ENCODE results near the gene SHISA9. TPM values are rescaled to one million over a fixed set of nuclear protein-coding genes. Genes with fewer than 3 reads are reported as not detected.

The SHISA9 gene
- total and polyA plus RNA-seq, 8 donors = 0.12 to 1.3 (median 0.37) TPM; not detected in 1

- H3K27me3 ChIP-seq = no peaks in the 10 kb centered on the region
- FAIRE-seq = no peak
- ATAC-seq = no peak
- no peak for DNase-seq
- intact Hi-C loops (cut with DNase I) = no loop called here
- no peak overlapping the region for H3K4me3 ChIP-seq
- WGBS, 2 donors = 45 to 48% methylated on average over 6 of the region's 6 CpGs
- H3K4me1 ChIP-seq = no peaks in the 10 kb centered on the region
- H3K27ac ChIP-seq = no peak overlapping the region
- no peaks in the 10 kb centered on the region for H3K36me3 ChIP-seq
- no peak for TF ChIP-seq CTCF (IDR thresholded peaks at IDR 0.05)
- H3K9me3 ChIP-seq = no peaks in the 10 kb centered on the region
Measured at GRCh38 chr16:13100970-13101369, 199.6 kb downstream of the SHISA9 start.

GRCh38 chr16:13101828-13102227, 200.4 kb downstream of the SHISA9 start:
- no peaks in the 10 kb centered on the region for H3K27me3 ChIP-seq
- no peak overlapping the region for H3K27ac ChIP-seq
- intact Hi-C loops (cut with DNase I) = no loop called here
- DNase-seq (no peak), FAIRE-seq (no peak), ATAC-seq (no peak)
- no peak overlapping the region for H3K4me3 ChIP-seq
- H3K36me3 ChIP-seq = no peaks in the 10 kb centered on the region
- no peaks in the 10 kb centered on the region for H3K4me1 ChIP-seq
- no peaks in the 10 kb centered on the region for H3K9me3 ChIP-seq
- no peak for TF ChIP-seq CTCF (IDR thresholded peaks at IDR 0.05)
- 64 to 72% methylated on average over 3 of the region's 3 CpGs for WGBS, 2 donors

GRCh38 chr16:13102401-13102800, 201.0 kb downstream of the SHISA9 start:
- intact Hi-C loops (cut with DNase I) = no loop called here
- FAIRE-seq (no peak), ATAC-seq (peak in 1 of 4 donors; percentile 28), DNase-seq (no peak)
- no peaks in the 10 kb centered on the region for H3K27me3 ChIP-seq
- H3K27ac ChIP-seq = no peak overlapping the region
- no peak for TF ChIP-seq CTCF (IDR thresholded peaks at IDR 0.05)
- H3K4me1 ChIP-seq = no peaks in the 10 kb centered on the region
- no peak overlapping the region for H3K4me3 ChIP-seq
- no peaks in the 10 kb centered on the region for H3K36me3 ChIP-seq
- 73% methylated on average over 5 of the region's 5 CpGs for WGBS, 2 donors
- H3K9me3 ChIP-seq = no peaks in the 10 kb centered on the region

GRCh38 chr16:13103831-13104530, 202.6 kb downstream of the SHISA9 start:
- Histone ChIP-seq H3K4me3 (no peak overlapping the region), H3K27me3 (no peaks in the 10 kb centered on the region), H3K4me1 (no peaks in the 10 kb centered on the region), H3K36me3 (no peaks in the 10 kb centered on the region), H3K9me3 (no peaks in the 10 kb centered on the region), H3K27ac (no peak overlapping the region)
- 90 to 94% methylated on average over 6 of the region's 6 CpGs for WGBS, 2 donors
- intact Hi-C loops (cut with DNase I) = no loop called here
- no peak for TF ChIP-seq CTCF (IDR thresholded peaks at IDR 0.05)
- no peak for ATAC-seq
- FAIRE-seq = no peak
- DNase-seq = no peak

DNA sequence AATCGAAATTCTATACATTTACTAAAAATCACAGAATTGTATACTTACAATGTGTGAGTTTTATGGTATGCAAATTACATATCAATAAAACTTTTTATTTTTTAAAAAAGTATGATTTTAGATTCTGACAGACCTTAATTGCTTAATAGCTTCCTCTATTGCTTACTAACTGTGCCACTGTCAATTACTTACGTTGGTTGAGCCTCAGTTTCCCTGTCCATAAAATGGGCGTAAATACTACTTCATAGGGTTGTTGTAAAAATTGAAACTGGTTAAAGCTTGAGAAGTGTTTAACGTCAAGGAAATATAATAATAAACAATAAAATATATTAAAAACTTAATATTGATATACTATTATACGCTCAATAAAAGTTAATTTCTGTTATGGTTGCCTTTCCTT, 203.4 kb downstream of the SHISA9 start:
- 68% methylated on average over 5 of the region's 5 CpGs for WGBS, 2 donors
- Histone ChIP-seq H3K27ac (no peak overlapping the region), H3K4me1 (no peaks in the 10 kb centered on the region), H3K27me3 (no peaks in the 10 kb centered on the region), H3K4me3 (no peak overlapping the region), H3K9me3 (no peaks in the 10 kb centered on the region), H3K36me3 (no peaks in the 10 kb centered on the region)
- no peak for DNase-seq
- intact Hi-C loops (cut with DNase I) = no loop called here
- no peak for FAIRE-seq
- TF ChIP-seq CTCF (IDR thresholded peaks at IDR 0.05) = no peak
- no peak for ATAC-seq
